Measurements from ENCODE around the gene UQCC2.

Gene UQCC2

GRCh38 chr6:33711140-33712129 is at the start of gene UQCC2:
Gene UQCC2 (minus strand): TSS chr6:33711700. CDS start chr6:33711686, 14 bp downstream.
- peaks cover 23% of the 10 kb centered on the region for H3K4me1 ChIP-seq (ENCODE audit: control insufficient read depth, insufficient read depth, low read length)
- H3K4me3 ChIP-seq (ENCODE audit: low read length), result peak within 1 kb of the TSS; percentile 81
- H3K36me3 ChIP-seq (ENCODE audit: control insufficient read depth, insufficient read depth, low read length), result no peaks in the 10 kb centered on the region
- peak within 1 kb of the TSS; percentile 77 for H3K9ac ChIP-seq (ENCODE audit: low read length)
- H3K27me3 ChIP-seq (ENCODE audit: control insufficient read depth, insufficient read depth, low read length), result no peaks in the 10 kb centered on the region
- no peaks in the 10 kb centered on the region for H3K9me3 ChIP-seq (ENCODE audit: control insufficient read depth, low read length)

- H3K4me1 ChIP-seq (ENCODE audit: control insufficient read depth, insufficient read depth, low read length), result peaks cover 53% of the 10 kb centered on the region
- no peaks in the 10 kb centered on the region for H3K27me3 ChIP-seq (ENCODE audit: control insufficient read depth, insufficient read depth, low read length)
These were observed 48.6 kb upstream of the UQCC2 start for GRCh38 chr6:33759887-33760629.

GRCh38 chr6:33758815-33759216 is 47.3 kb upstream of the UQCC2 start:
- H3K9me3 ChIP-seq (ENCODE audit: control insufficient read depth, low read length), result no peaks in the 10 kb centered on the region
- H3K4me3 ChIP-seq (ENCODE audit: low read length), result no peak overlapping the region
- no peaks in the 10 kb centered on the region for H3K27me3 ChIP-seq (ENCODE audit: control insufficient read depth, insufficient read depth, low read length)
- no peak overlapping the region for H3K9ac ChIP-seq (ENCODE audit: low read length)
- no peaks in the 10 kb centered on the region for H3K36me3 ChIP-seq (ENCODE audit: control insufficient read depth, insufficient read depth, low read length)
- H3K4me1 ChIP-seq (ENCODE audit: control insufficient read depth, insufficient read depth, low read length), result peaks cover 53% of the 10 kb centered on the region

More at GRCh38 chr6:33759887-33760629, 48.6 kb upstream of the UQCC2 start:
- H3K36me3 ChIP-seq (ENCODE audit: control insufficient read depth, insufficient read depth, low read length), result no peaks in the 10 kb centered on the region
- no peaks in the 10 kb centered on the region for H3K9me3 ChIP-seq (ENCODE audit: control insufficient read depth, low read length)
- no peak overlapping the region for H3K9ac ChIP-seq (ENCODE audit: low read length)
- H3K4me3 ChIP-seq (ENCODE audit: low read length), result no peak overlapping the region

DNA sequence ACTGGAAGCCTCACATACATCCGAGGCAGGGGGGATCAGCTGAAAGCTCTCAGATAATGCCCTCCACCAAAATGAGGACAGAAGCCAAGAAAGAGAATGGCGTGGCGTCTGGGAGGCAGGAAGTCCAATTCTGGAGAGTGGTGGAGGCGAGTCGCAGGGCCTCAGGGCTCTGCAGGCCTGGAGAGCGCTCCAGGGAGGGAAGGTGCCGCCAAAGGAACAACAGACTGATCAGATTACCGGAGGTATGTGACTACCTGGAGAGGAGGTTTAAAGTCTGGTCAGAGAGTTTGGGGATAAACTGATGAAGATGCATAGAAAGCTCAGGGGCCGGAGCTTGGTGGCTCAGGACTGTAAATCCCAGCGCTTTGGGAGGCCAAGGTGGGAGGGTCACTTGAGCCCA is 46.4 kb upstream of the UQCC2 start:
- Histone ChIP-seq H3K36me3 (ENCODE audit: control insufficient read depth, insufficient read depth, low read length) (no peaks in the 10 kb centered on the region), H3K27me3 (ENCODE audit: control insufficient read depth, insufficient read depth, low read length) (no peaks in the 10 kb centered on the region), H3K4me1 (ENCODE audit: control insufficient read depth, insufficient read depth, low read length) (peaks cover 53% of the 10 kb centered on the region), H3K9me3 (ENCODE audit: control insufficient read depth, low read length) (no peaks in the 10 kb centered on the region), H3K9ac (ENCODE audit: low read length) (no peak overlapping the region), H3K4me3 (ENCODE audit: low read length) (no peak overlapping the region)

DNA sequence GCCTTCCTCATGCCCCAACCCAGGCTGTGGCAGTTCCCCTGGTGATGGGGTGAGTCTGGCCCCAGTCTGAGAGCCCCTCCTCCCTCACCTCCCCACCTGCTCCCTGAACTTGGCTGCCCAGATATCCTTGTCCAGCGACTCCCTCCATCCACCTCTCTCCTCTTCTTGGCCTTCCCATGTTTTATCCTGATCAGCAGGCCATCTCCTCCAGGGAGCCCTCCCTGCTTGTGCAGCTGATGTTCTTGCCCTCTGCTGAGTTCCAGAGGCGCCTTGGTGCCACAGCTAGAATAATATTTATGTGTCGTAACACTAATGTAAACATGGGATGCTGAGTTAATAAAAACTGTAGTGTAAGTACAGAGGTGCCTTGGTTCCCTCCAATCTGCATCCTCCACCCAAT is 45.6 kb upstream of the UQCC2 start:
- Histone ChIP-seq H3K4me1 (ENCODE audit: control insufficient read depth, insufficient read depth, low read length) (peaks cover 58% of the 10 kb centered on the region), H3K9me3 (ENCODE audit: control insufficient read depth, low read length) (no peaks in the 10 kb centered on the region), H3K9ac (ENCODE audit: low read length) (no peak overlapping the region), H3K27me3 (ENCODE audit: control insufficient read depth, insufficient read depth, low read length) (no peaks in the 10 kb centered on the region), H3K4me3 (ENCODE audit: low read length) (no peak overlapping the region), H3K36me3 (ENCODE audit: control insufficient read depth, insufficient read depth, low read length) (no peaks in the 10 kb centered on the region)

- Histone ChIP-seq H3K27me3 (ENCODE audit: control insufficient read depth, insufficient read depth, low read length) (no peaks in the 10 kb centered on the region), H3K4me3 (ENCODE audit: low read length) (no peak overlapping the region), H3K4me1 (ENCODE audit: control insufficient read depth, insufficient read depth, low read length) (peaks cover 58% of the 10 kb centered on the region), H3K9ac (ENCODE audit: low read length) (no peak overlapping the region), H3K9me3 (ENCODE audit: control insufficient read depth, low read length) (no peaks in the 10 kb centered on the region), H3K36me3 (ENCODE audit: control insufficient read depth, insufficient read depth, low read length) (no peaks in the 10 kb centered on the region)
These were observed 44.9 kb upstream of the UQCC2 start for GRCh38 chr6:33756211-33756954.

DNA sequence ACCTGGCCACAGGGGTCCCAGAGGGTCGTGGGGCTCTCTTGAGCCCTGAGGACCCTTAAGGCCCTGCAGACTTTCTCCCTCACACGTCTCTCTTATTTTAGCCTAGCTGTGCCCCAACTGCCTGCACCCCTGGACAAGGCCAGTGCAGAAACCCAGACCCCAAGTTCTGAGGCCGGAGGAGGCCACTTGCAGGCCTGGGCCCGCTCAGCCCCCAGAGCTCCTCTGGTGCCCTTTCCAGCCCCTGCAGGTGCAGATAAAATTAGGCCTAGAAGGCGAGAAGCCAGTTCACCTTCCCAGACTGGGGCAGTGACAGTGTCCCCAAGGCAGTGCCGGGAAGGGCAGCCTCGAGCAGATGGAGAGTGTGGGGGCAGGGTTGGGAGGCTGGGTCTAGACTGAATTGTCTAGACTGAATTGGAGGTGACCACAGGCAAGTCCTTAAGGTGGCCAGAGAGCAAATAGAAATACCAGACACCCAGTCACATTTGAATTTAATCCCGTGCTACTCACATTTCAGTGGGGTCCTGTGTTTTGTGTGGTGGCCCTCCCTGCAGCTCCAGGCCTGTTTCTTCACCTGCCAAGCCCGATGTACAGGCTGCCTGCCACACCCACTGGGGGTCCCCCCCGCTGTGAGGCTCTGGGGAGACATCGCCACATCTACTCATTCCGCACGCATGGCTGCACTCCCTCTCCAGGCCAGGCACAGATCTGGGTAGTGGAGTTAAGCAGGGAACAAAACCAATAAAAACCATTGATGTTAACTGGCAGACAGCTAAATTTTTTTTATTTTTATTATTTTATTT is 43.8 kb upstream of the UQCC2 start:
- Histone ChIP-seq H3K36me3 (ENCODE audit: control insufficient read depth, insufficient read depth, low read length) (no peaks in the 10 kb centered on the region), H3K27me3 (ENCODE audit: control insufficient read depth, insufficient read depth, low read length) (no peaks in the 10 kb centered on the region), H3K9me3 (ENCODE audit: control insufficient read depth, low read length) (no peaks in the 10 kb centered on the region), H3K4me3 (ENCODE audit: low read length) (no peak overlapping the region), H3K4me1 (ENCODE audit: control insufficient read depth, insufficient read depth, low read length) (peaks cover 57% of the 10 kb centered on the region), H3K9ac (ENCODE audit: low read length) (no peak overlapping the region)

GRCh38 chr6:33754222-33754621 is 42.7 kb upstream of the UQCC2 start:
- Histone ChIP-seq H3K27me3 (ENCODE audit: control insufficient read depth, insufficient read depth, low read length) (no peaks in the 10 kb centered on the region), H3K4me3 (ENCODE audit: low read length) (no peak overlapping the region)

DNA sequence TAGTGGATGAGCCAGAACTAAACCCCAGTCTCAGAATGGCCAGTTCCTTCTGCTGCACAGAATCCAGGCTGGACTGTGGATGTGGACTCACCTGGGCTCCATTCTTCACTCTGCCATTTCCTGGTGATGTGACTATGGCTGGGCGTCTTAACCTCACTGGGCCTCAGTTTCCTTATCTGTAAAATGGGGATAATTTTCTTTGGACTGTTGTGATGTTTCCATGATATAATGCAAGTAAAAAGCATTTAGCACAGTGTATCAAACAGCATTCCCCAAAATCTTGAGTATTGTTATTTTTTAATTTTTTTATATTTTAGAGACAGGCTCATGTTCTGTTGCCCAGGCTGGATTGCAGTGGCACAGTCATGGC is 41.1 kb upstream of the UQCC2 start:
- H3K36me3 ChIP-seq (ENCODE audit: control insufficient read depth, insufficient read depth, low read length), result no peaks in the 10 kb centered on the region
- peaks cover 38% of the 10 kb centered on the region for H3K4me1 ChIP-seq (ENCODE audit: control insufficient read depth, insufficient read depth, low read length)
- H3K27me3 ChIP-seq (ENCODE audit: control insufficient read depth, insufficient read depth, low read length), result no peaks in the 10 kb centered on the region
- H3K4me3 ChIP-seq (ENCODE audit: low read length), result no peak overlapping the region
- no peaks in the 10 kb centered on the region for H3K9me3 ChIP-seq (ENCODE audit: control insufficient read depth, low read length)
- H3K9ac ChIP-seq (ENCODE audit: low read length), result no peak overlapping the region

More at GRCh38 chr6:33754222-33754621, 42.7 kb upstream of the UQCC2 start:
- H3K9me3 ChIP-seq (ENCODE audit: control insufficient read depth, low read length), result no peaks in the 10 kb centered on the region
- no peak overlapping the region for H3K9ac ChIP-seq (ENCODE audit: low read length)
- H3K4me1 ChIP-seq (ENCODE audit: control insufficient read depth, insufficient read depth, low read length), result peaks cover 47% of the 10 kb centered on the region
- H3K36me3 ChIP-seq (ENCODE audit: control insufficient read depth, insufficient read depth, low read length), result no peaks in the 10 kb centered on the region

- Histone ChIP-seq H3K27me3 (ENCODE audit: control insufficient read depth, insufficient read depth, low read length) (no peaks in the 10 kb centered on the region), H3K4me1 (ENCODE audit: control insufficient read depth, insufficient read depth, low read length) (peaks cover 32% of the 10 kb centered on the region), H3K9ac (ENCODE audit: low read length) (no peak overlapping the region)
These were observed 40.5 kb upstream of the UQCC2 start for GRCh38 chr6:33751771-33752645.

More at GRCh38 chr6:33751771-33752645, 40.5 kb upstream of the UQCC2 start:
- Histone ChIP-seq H3K4me3 (ENCODE audit: low read length) (no peak overlapping the region), H3K36me3 (ENCODE audit: control insufficient read depth, insufficient read depth, low read length) (no peaks in the 10 kb centered on the region), H3K9me3 (ENCODE audit: control insufficient read depth, low read length) (no peaks in the 10 kb centered on the region)

Data from mucosa of stomach (tissue), 1 donor.